ENCODE results near the gene RCBTB2.
"Not testable (repeated sequence)": the region's sequence is repeated elsewhere in the genome, so short reads cannot be mapped to it uniquely, and the experiment has no call there.

Gene RCBTB2

DNA sequence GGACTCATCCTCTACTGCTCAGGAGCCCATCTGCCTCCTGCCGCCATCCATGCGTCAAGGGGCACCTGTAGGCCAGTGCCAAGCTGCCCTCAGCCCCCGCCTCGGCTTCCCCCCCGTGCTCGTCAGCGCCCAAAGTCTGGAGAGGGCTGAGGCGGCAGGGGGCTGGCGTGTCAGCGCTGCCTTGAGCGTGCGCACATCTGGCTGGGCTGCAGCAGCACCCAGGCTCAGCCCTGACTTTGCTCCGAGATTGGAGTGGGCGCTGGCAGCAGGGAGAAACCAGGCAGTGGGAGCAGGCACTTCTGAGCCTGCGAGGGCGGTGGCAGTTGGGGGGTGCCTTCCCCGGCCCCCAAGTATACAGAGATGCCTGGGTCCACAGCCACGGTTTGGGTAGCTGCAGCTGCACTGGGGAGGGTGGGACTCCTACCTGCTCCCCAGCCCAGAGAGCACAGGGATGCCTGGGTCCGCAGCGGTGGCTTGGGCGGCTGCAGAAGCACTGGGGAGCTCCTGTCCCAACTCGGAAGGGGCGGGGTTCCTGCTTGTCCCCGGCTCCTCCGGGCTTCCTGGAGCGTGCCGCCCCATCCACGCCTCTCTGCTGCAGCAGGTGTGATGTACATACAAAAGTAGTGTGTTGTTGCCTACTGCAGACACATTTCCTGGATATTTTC lies 75.2 kb downstream of the RCBTB2 start:
- WGBS, 2 experiments, result 95 to 97% methylated on average over 28 of the region's 28 CpGs
- Histone ChIP-seq H3K27ac (ENCODE audit: insufficient read depth, low read depth, low read length, poor library complexity, severe bottlenecking) (no peak overlapping the region), H3K36me3 (ENCODE audit: control insufficient read depth, insufficient read depth, low read length) (peaks cover 6% of the 10 kb centered on the region), H3K4me1 (ENCODE audit: control insufficient read depth, insufficient read depth, low read length) (no peaks in the 10 kb centered on the region), H3K27me3 (ENCODE audit: control insufficient read depth, insufficient read depth, low read length, poor library complexity, severe bottlenecking) (no peaks in the 10 kb centered on the region), H3K9me3 (ENCODE audit: control insufficient read depth, low read length) (no peaks in the 10 kb centered on the region), H3K4me3 (ENCODE audit: insufficient read depth, low read depth, low read length) (no peak overlapping the region)

DNA sequence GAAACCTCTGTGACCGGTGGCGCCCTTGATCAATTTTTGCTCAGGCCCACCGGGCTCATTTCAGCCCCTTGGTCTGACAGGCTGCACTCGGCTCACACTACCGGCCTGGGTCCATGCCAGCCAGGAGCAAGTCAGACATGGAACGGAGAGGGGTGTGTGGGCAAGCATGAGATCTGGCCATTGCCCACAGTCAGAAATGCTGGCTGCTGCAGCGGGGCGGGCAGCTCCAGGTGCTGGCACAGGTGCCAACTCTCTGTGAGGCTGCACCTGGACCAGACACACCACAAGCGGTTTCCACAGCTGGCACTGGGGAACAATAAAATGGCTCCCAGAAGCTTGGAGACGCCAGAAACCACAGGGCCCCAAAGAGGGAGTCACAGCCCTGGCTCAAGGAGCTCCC lies 76.3 kb downstream of the RCBTB2 start:
- Histone ChIP-seq H3K4me1 (ENCODE audit: control insufficient read depth, insufficient read depth, low read length) (no peaks in the 10 kb centered on the region), H3K27ac (ENCODE audit: insufficient read depth, low read depth, low read length, poor library complexity, severe bottlenecking) (no peak overlapping the region), H3K27me3 (ENCODE audit: control insufficient read depth, insufficient read depth, low read length, poor library complexity, severe bottlenecking) (no peaks in the 10 kb centered on the region), H3K4me3 (ENCODE audit: insufficient read depth, low read depth, low read length) (no peak overlapping the region), H3K36me3 (ENCODE audit: control insufficient read depth, insufficient read depth, low read length) (peaks cover 6% of the 10 kb centered on the region), H3K9me3 (ENCODE audit: control insufficient read depth, low read length) (no peaks in the 10 kb centered on the region)
- WGBS, 2 experiments, result 95% methylated on average over 10 of the region's 10 CpGs

DNA sequence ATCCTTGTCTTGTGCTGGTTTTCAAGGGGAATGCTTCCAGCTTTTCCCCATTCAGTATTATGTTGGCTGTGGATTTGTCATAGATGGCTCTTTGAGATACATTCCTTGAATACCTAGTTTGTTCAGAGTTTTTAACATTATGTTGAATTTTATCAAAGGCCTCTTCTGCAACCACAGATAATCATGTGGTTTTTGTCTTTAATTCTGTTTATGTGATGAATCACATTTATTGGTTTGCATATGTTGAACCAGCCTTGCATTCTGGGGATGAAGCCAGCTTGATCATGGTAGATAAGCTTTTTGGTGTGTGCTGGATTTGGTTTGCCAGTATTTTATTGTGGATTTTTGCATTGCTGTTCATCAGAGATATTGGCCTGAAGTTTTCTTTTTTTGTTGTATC lies 81.7 kb downstream of the RCBTB2 start:
- not testable (repeated sequence) for H3K36me3 ChIP-seq (ENCODE audit: control insufficient read depth, insufficient read depth, low read length); H3K9me3 ChIP-seq (ENCODE audit: control insufficient read depth, low read length); H3K4me3 ChIP-seq (ENCODE audit: insufficient read depth, low read depth, low read length); H3K27ac ChIP-seq (ENCODE audit: insufficient read depth, low read depth, low read length, poor library complexity, severe bottlenecking); H3K4me1 ChIP-seq (ENCODE audit: control insufficient read depth, insufficient read depth, low read length); H3K27me3 ChIP-seq (ENCODE audit: control insufficient read depth, insufficient read depth, low read length, poor library complexity, severe bottlenecking)

DNA sequence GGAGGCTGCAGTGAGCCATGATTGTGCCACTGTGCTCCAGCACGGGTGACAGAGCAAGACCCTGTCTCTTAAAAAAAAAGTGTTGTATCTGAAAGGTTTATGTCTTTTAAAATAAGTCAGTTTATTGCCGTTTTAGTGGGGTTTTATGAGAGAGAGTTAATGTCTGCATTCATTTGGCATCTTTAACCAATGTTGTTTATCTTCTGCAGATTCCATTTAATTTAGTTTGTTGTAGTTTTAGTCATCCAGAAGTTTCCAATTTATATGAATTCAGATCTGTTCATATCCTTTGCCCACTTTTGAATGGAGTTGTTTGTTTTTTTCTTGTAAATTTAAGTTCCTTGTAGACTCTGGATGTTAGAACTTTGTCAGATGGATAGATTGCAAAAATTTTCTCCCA lies 83.2 kb downstream of the RCBTB2 start:
- no peaks in the 10 kb centered on the region for H3K36me3 ChIP-seq (ENCODE audit: control insufficient read depth, insufficient read depth, low read length)
- H3K4me1 ChIP-seq (ENCODE audit: control insufficient read depth, insufficient read depth, low read length), result no peaks in the 10 kb centered on the region
- no peak overlapping the region for H3K27ac ChIP-seq (ENCODE audit: insufficient read depth, low read depth, low read length, poor library complexity, severe bottlenecking)
- no peak overlapping the region for H3K4me3 ChIP-seq (ENCODE audit: insufficient read depth, low read depth, low read length)
- 90% methylated on average over 2 of the region's 2 CpGs for WGBS, 2 experiments
- H3K9me3 ChIP-seq (ENCODE audit: control insufficient read depth, low read length), result no peaks in the 10 kb centered on the region
- no peaks in the 10 kb centered on the region for H3K27me3 ChIP-seq (ENCODE audit: control insufficient read depth, insufficient read depth, low read length, poor library complexity, severe bottlenecking)

DNA sequence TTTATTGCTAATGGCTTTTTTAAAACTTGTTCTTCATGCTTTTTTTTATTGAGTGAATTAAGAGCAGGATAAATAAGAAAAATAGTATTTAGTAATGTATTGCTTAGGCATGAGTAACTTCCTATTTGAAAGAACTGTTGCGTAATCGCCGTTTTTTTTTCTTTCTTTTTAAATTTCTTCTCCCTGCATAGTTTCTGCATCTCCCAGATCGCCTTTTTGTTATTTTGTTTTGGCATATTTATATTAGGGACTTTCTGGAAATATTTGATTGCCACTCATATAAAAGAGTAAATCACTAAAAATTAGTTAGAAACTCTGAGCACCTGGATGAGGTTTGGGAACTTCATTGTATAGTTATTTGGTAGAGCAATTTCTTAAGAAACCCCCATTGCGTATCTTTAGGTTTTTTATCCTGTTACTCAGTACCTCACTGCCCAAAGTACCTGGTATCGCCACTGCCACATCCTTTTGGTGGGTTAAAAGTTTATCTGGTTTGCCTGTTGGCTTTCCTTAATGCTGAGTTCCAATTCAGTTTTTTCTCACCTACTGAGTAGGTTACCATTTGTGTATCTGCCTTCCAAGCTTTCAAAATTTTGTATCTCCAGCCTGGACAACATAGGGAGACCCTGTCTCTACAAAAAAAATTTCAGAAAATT lies 83.8 kb downstream of the RCBTB2 start:
- Histone ChIP-seq H3K9me3 (ENCODE audit: control insufficient read depth, low read length) (no peaks in the 10 kb centered on the region), H3K4me1 (ENCODE audit: control insufficient read depth, insufficient read depth, low read length) (no peaks in the 10 kb centered on the region), H3K27me3 (ENCODE audit: control insufficient read depth, insufficient read depth, low read length, poor library complexity, severe bottlenecking) (no peaks in the 10 kb centered on the region), H3K4me3 (ENCODE audit: insufficient read depth, low read depth, low read length) (no peak overlapping the region), H3K27ac (ENCODE audit: insufficient read depth, low read depth, low read length, poor library complexity, severe bottlenecking) (no peak overlapping the region), H3K36me3 (ENCODE audit: control insufficient read depth, insufficient read depth, low read length) (no peaks in the 10 kb centered on the region)
- 76 to 100% methylated on average over 1 to 5 of the region's 6 CpGs for WGBS, 2 experiments

DNA sequence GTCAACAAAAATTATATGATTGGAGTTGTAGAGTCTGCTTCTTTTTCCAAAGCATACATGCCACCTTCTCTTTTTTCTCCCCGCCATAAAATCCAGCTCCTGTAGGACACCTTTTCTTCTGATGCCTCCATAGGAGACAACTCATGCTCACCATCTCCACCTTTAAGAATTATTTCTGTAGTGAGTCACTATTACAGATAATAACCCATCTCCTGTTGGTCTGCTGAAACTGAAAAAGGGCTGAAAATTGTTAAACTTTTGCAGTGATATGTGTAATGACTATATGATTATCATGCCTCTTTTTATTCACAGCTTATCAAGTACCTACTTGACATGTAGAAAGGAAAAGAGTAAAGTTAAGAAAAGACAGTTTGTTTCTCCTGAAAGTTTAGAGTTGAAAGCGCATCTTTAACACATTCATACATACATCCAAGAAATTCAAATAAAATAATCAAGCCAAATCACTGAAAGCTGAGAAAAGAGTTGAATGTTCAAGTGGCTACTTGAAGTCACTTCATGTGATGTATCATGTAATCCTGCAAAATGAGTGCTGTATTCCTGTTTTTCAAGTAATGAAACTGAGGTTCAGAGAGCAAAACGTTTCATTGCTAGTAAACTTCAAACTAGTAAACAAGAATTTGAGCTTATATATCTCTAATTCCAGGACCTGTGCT lies 84.5 kb downstream of the RCBTB2 start:
- Histone ChIP-seq H3K27ac (ENCODE audit: insufficient read depth, low read depth, low read length, poor library complexity, severe bottlenecking) (no peak overlapping the region), H3K36me3 (ENCODE audit: control insufficient read depth, insufficient read depth, low read length) (no peaks in the 10 kb centered on the region), H3K4me3 (ENCODE audit: insufficient read depth, low read depth, low read length) (no peak overlapping the region), H3K9me3 (ENCODE audit: control insufficient read depth, low read length) (no peaks in the 10 kb centered on the region), H3K4me1 (ENCODE audit: control insufficient read depth, insufficient read depth, low read length) (no peaks in the 10 kb centered on the region), H3K27me3 (ENCODE audit: control insufficient read depth, insufficient read depth, low read length, poor library complexity, severe bottlenecking) (no peaks in the 10 kb centered on the region)
- WGBS, 2 experiments, result 84 to 94% methylated on average over 2 to 3 of the region's 3 CpGs

DNA sequence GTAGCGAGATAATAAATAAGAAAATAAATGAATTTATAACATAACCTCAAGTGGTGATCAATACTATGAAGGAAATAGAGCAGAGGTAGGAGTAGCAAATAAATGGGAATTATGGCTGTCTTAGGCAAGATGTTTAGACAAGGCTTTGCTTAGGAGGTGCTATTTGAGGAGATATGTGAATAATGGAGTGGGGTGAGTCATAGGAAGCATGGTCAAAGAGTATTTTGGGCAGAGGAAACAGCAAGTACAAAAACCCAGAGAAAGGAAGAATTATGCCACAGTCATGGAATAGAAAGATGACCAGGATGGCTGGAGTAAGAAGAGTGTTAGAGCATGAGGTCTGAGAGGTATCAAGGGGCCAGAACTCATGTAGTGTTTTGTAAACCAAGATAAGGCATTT lies 86.4 kb downstream of the RCBTB2 start:
- 100% methylated on average over 1 of the region's 1 CpG; no CpG with 5 or more reads in 1 of the 2 experiments for WGBS, 2 experiments
- Histone ChIP-seq H3K4me1 (ENCODE audit: control insufficient read depth, insufficient read depth, low read length) (no peaks in the 10 kb centered on the region), H3K27ac (ENCODE audit: insufficient read depth, low read depth, low read length, poor library complexity, severe bottlenecking) (no peak overlapping the region), H3K36me3 (ENCODE audit: control insufficient read depth, insufficient read depth, low read length) (no peaks in the 10 kb centered on the region), H3K9me3 (ENCODE audit: control insufficient read depth, low read length) (no peaks in the 10 kb centered on the region), H3K27me3 (ENCODE audit: control insufficient read depth, insufficient read depth, low read length, poor library complexity, severe bottlenecking) (no peaks in the 10 kb centered on the region), H3K4me3 (ENCODE audit: insufficient read depth, low read depth, low read length) (no peak overlapping the region)

DNA sequence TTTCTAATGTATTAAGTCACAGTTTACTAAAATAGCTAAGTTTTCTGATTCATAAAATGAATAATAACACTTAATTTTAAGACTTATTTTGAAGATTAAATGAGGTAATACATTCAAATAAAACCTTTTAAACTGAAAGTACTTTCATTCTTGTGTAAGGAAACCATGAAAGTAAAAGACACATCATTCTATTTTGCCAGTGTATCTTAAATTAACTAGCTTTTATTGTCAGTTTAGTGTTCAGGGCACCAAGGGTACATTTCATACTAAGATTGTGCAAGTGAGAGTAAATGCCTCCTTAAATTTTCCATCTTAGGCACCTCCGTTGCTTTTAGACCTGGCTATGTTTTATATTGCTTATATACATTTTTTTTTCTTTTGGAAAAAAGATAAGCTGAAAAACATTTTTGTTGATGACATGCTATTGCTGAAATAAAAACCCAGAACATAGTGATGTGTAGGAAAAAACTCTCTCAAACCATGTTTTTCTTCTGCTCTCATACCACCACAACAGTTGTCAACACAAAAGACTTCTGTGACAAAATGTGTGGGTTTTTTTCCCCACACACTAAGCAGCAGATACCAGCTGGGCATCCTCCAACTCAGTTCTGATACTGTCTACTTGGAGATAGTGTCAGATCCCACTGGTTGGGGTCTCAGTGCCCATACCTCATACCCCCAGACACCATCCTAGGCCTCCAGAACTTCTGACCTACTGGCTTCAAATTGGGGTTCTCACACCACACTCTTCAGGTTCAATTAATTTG lies 89.3 kb downstream of the RCBTB2 start:
- Histone ChIP-seq H3K4me3 (ENCODE audit: insufficient read depth, low read depth, low read length) (no peak overlapping the region), H3K27ac (ENCODE audit: insufficient read depth, low read depth, low read length, poor library complexity, severe bottlenecking) (no peak overlapping the region), H3K27me3 (ENCODE audit: control insufficient read depth, insufficient read depth, low read length, poor library complexity, severe bottlenecking) (no peaks in the 10 kb centered on the region), H3K4me1 (ENCODE audit: control insufficient read depth, insufficient read depth, low read length) (no peaks in the 10 kb centered on the region), H3K9me3 (ENCODE audit: control insufficient read depth, low read length) (no peaks in the 10 kb centered on the region), H3K36me3 (ENCODE audit: control insufficient read depth, insufficient read depth, low read length) (no peaks in the 10 kb centered on the region)
- WGBS, 2 experiments, result no CpG with 5 or more reads among the region's 1 CpG
